ENCODE measurements around the gene VIT.
"Not testable (repeated sequence)": the region's sequence is repeated elsewhere in the genome, so short reads cannot be mapped to it uniquely, and the experiment has no call there.

Gene VIT

GRCh38 chr2:36677996-36678605, 18.4 kb upstream of the VIT start:
- DNase-seq = no peak

- DNase-seq = no peak
Observed at GRCh38 chr2:36678856-36679255, 17.7 kb upstream of the VIT start.

- no peak for DNase-seq
Observed at GRCh38 chr2:36680012-36680411, 16.5 kb upstream of the VIT start.

GRCh38 chr2:36682562-36682961, 13.9 kb upstream of the VIT start:
- DNase-seq = no peak

GRCh38 chr2:36683002-36683401, 13.5 kb upstream of the VIT start:
- DNase-seq = no peak

GRCh38 chr2:36688291-36688690, 8.2 kb upstream of the VIT start:
- not testable (repeated sequence) for DNase-seq

GRCh38 chr2:36689013-36689412, 7.5 kb upstream of the VIT start:
- not testable (repeated sequence) for DNase-seq

GRCh38 chr2:36692121-36692520, 4.4 kb upstream of the VIT start:
- no peak for DNase-seq

- DNase-seq = no peak
Observed at GRCh38 chr2:36693825-36694224, 2.7 kb upstream of the VIT start.

- DNase-seq = no peak
Observed at GRCh38 chr2:36695746-36696415, 626 bp upstream of the VIT start.

GRCh38 chr2:36697424-36698066, 1.0 kb downstream of the VIT start:
- no peak for DNase-seq

- DNase-seq = no peak
Observed at GRCh38 chr2:36698993-36699392, 2.5 kb downstream of the VIT start.

GRCh38 chr2:36700311-36700710, 3.8 kb downstream of the VIT start:
- DNase-seq = no peak

- no peak for DNase-seq
Observed at GRCh38 chr2:36701391-36701795, 4.9 kb downstream of the VIT start.

GRCh38 chr2:36701918-36702317, 5.4 kb downstream of the VIT start:
- no peak for DNase-seq

GRCh38 chr2:36702781-36703180, 6.3 kb downstream of the VIT start:
- no peak for DNase-seq

GRCh38 chr2:36704475-36705150, 8.1 kb downstream of the VIT start:
- DNase-seq = no peak

- no peak for DNase-seq
Observed at GRCh38 chr2:36705326-36706020, 9.0 kb downstream of the VIT start.

GRCh38 chr2:36706021-36706876, 9.7 kb downstream of the VIT start:
- no peak for DNase-seq

GRCh38 chr2:36707050-36707449, 10.5 kb downstream of the VIT start:
- DNase-seq = no peak

- DNase-seq = no peak
Observed at GRCh38 chr2:36708041-36708741, 11.7 kb downstream of the VIT start.

All from CD4-positive, alpha-beta T cell treated with Interleukin-12 subunit alpha and Interleukin-12 subunit beta, for 1 hour (primary cell).